Esophagus muscularis mucosa (tissue), 4 donors: ENCODE measurements around the gene AACS. TPM values are rescaled to one million over a fixed set of nuclear protein-coding genes. Genes with fewer than 3 reads are reported as not detected.

Experiments
- DNase-seq: peaks from one replicate; pipeline ENCODE4 v3.0.0-alpha.2; 2017; ENCODE audit errors: extremely low spot score
- H3K27ac ChIP-seq, 4 donors: fragments of 200-600 bp; sonication (generic); replicated peaks in 1 of 4; 1 replicate in 3 of 4; 2 replicates in 1 of 4; pipeline ENCODE4 v1.5.1; 2016 to 2019; ENCODE audit warnings: mild to moderate bottlenecking in 1 of 4
- H3K27me3 ChIP-seq, 4 donors: fragments of 200-600 bp; sonication (generic); one replicate each; pipeline versions ENCODE4 v1.5.1 to v1.6.0; 2016 to 2019
- H3K36me3 ChIP-seq, 4 donors: fragments of 200-600 bp; sonication (generic); one replicate each; pipeline ENCODE4 v1.5.1; 2016 to 2019
- H3K4me1 ChIP-seq, 4 donors: fragments of 200-600 bp; sonication (generic); one replicate each; pipeline ENCODE4 v1.5.1; 2016 to 2019
- H3K4me3 ChIP-seq, 4 donors: fragments of 200-600 bp; sonication (generic); 1 replicate in 2 of 4; 2 replicates in 2 of 4; pipeline ENCODE4 v1.5.1; 2016 to 2019; ENCODE audit warnings: mild to moderate bottlenecking in 4 of 4, moderate library complexity in 1 of 4
- H3K9me3 ChIP-seq, 4 donors: fragments of 200-600 bp; sonication (generic); 1 replicate in 3 of 4; 2 replicates in 1 of 4; pipeline ENCODE4 v1.5.1; 2016 to 2019
- CTCF ChIP-seq, 3 experiments: fragments of 200-600 bp in 2 of 3; fragments of 450-650 bp in 1 of 3; sonication (generic) in 2 of 3; IDR thresholded peaks; one replicate each; pipeline ENCODE4 v1.5.1; 2017 to 2019; ENCODE audit warnings: antibody characterized with exemption in 3 of 3, mild to moderate bottlenecking in 2 of 3, moderate library complexity in 1 of 3
- EP300 ChIP-seq: sonication (generic); formaldehyde crosslinking; IDR thresholded peaks from one replicate; pipeline ENCODE4 v1.6.1; 2017; ENCODE audit warnings: antibody characterized with exemption
- POLR2A ChIP-seq: fragments of 450-650 bp; IDR thresholded peaks from one replicate; pipeline ENCODE4 v1.6.1; 2017; ENCODE audit warnings: antibody characterized with exemption, moderate library complexity, mild to moderate bottlenecking, low read depth
- POLR2AphosphoS5 ChIP-seq, 2 donors: sonication (generic); formaldehyde crosslinking; IDR thresholded peaks; one replicate each; pipeline ENCODE4 v1.6.1; 2017; ENCODE audit warnings: antibody characterized with exemption in 2 of 2
- WGBS: methylation state at CpG from one replicate; pipeline ENCODE4 v1.1.5; 2018; 5-methylcytosine and 5-hydroxymethylcytosine counted together
- intact Hi-C: fragments of 100-400 bp; cut with DNase I; formaldehyde crosslinking; loops from one replicate; pipeline ENCODE4 v1.15.1; 2023
- total RNA-seq, 4 donors: library from RNA; depleted of rRNA; stranded (reverse); fragments of >200 nt; gene quantifications; one replicate each; pipeline versions ENCODE4 v1.1.0 to v1.2.1, GENCODE V29; 2016

Gene AACS
- total RNA-seq, 4 donors from 2014 or later, result 10.2 to 16.7 (median 13.9) TPM

- no peak for TF ChIP-seq CTCF (IDR thresholded peaks at IDR 0.05)
- Histone ChIP-seq H3K27ac (no peak overlapping the region), H3K36me3 (no peaks in the 10 kb centered on the region), H3K4me1 (peaks cover 20 to 39% (median 36%) of the 10 kb centered on the region in 4 donors), H3K9me3 (peaks cover 0 to 3% (median 0%) of the 10 kb centered on the region in 4 donors), H3K27me3 (peaks cover 3 to 85% (median 29%) of the 10 kb centered on the region in 4 donors), H3K4me3 (peak overlapping the region in 3 of 4 donors; percentile 47 to 55 (median 47))
- intact Hi-C loops, result no loop called here
- no peak for DNase-seq
- WGBS, result 29% methylated on average over 6 of the region's 21 CpGs
These were observed 120.1 kb downstream of the AACS start for GRCh38 chr12:125185311-125185739.

- TF ChIP-seq EP300 (no peak), POLR2A (no peak), POLR2AphosphoS5 (IDR thresholded peaks at IDR 0.05) (no peak), CTCF (IDR thresholded peaks at IDR 0.05) (peak; percentile 17 to 41 (median 25))
- intact Hi-C loops, result no loop called here
- no peaks in the 10 kb centered on the region for H3K36me3 ChIP-seq
- peaks cover 0 to 3% (median 0%) of the 10 kb centered on the region in 4 donors for H3K9me3 ChIP-seq
- no peak within 1 kb of the TSS for H3K27ac ChIP-seq
- DNase-seq, result no peak
- peaks cover 3 to 83% (median 29%) of the 10 kb centered on the region in 4 donors for H3K27me3 ChIP-seq
- 3% methylated on average over 32 of the region's 71 CpGs for WGBS
- peak within 1 kb of the TSS; percentile 46 to 55 (median 47) for H3K4me3 ChIP-seq
- H3K4me1 ChIP-seq, result peaks cover 20 to 39% (median 36%) of the 10 kb centered on the region in 4 donors
These were observed 120.7 kb downstream of the AACS start, which contains the start of gene TMEM132B for GRCh38 chr12:125185740-125186470. TMEM132B (plus strand) TSS chr12:125186386.

DNA sequence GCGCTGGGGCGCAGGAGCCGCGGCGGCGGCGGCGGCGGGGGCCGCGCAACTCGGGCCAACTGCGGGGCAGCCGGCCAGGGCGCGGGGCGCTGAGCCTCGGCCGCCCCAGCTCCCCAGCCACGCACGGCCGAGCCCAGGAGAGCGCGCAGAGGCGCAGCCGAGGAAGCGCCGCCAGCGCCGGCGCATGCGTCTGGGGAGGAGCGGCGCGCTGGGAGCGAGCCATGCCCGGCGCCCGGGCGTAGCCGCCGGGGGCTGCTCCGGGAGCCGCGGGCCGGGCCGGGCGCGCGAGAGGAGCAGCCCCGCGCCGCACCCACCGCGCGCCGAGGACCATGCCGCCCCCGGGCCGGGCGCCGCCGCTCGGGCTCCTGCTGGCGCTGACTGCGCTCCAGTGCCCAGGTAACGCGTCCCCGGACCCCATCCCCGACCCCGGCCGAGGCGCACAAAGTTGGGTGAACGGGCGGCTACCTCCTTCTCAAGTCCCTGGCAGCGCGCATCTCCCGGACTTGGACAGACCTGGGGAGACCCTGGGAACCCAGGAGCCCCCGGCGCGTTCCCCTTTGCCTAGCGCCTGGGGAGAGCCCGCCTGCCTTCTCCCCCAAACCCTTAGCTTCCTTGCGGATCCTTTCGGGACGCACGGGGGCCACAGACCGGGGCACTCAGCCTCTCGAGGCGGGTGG, 121.4 kb downstream of the AACS start:
- peaks cover 3 to 84% (median 29%) of the 10 kb centered on the region in 4 donors for H3K27me3 ChIP-seq
- H3K27ac ChIP-seq, result no peak overlapping the region
- H3K4me3 ChIP-seq, result peak overlapping the region; percentile 46 to 55 (median 47)
- WGBS, result 0% methylated on average over 14 of the region's 90 CpGs
- DNase-seq, result no peak
- intact Hi-C loops, result no loop called here
- H3K36me3 ChIP-seq, result no peaks in the 10 kb centered on the region
- H3K9me3 ChIP-seq, result no peaks in the 10 kb centered on the region
- H3K4me1 ChIP-seq, result peaks cover 20 to 39% (median 36%) of the 10 kb centered on the region in 4 donors
- TF ChIP-seq POLR2A (no peak), CTCF (IDR thresholded peaks at IDR 0.05) (no peak), POLR2AphosphoS5 (IDR thresholded peaks at IDR 0.05) (no peak), EP300 (no peak)

- H3K27me3 ChIP-seq, result peaks cover 3 to 88% (median 31%) of the 10 kb centered on the region in 4 donors
- DNase-seq, result no peak
- intact Hi-C loops, result no loop called here
- H3K4me1 ChIP-seq, result peaks cover 20 to 39% (median 36%) of the 10 kb centered on the region in 4 donors
- peak overlapping the region; percentile 46 to 55 (median 47) for H3K4me3 ChIP-seq
- TF ChIP-seq EP300 (no peak), CTCF (IDR thresholded peaks at IDR 0.05) (no peak), POLR2AphosphoS5 (IDR thresholded peaks at IDR 0.05) (no peak), POLR2A (no peak)
- no peaks in the 10 kb centered on the region for H3K9me3 ChIP-seq
- no peak overlapping the region for H3K27ac ChIP-seq
- H3K36me3 ChIP-seq, result no peaks in the 10 kb centered on the region
- WGBS, result 0% methylated on average over 20 of the region's 41 CpGs
These were observed 122.0 kb downstream of the AACS start for GRCh38 chr12:125187148-125187745.
